DOHH2 (cell line): ENCODE measurements around the gene DLEC1.
"Not testable (repeated sequence)": the region's sequence is repeated elsewhere in the genome, so short reads cannot be mapped to it uniquely, and the experiment has no call there.

ENCODE experiments used
- H3F3A ChIP-seq: fragments of 200-600 bp; sonication (generic), shearing (Covaris generic); 2 replicates; pipeline ENCODE4 v1.6.0; 2016; ENCODE audit warnings: antibody characterized with exemption, mild to moderate bottlenecking; ENCODE audit not compliant: control insufficient read depth, insufficient read depth
- H3K27ac ChIP-seq: fragments of 200-600 bp; sonication (generic); 2 replicates; pipeline ENCODE4 v1.5.1; 2014; ENCODE audit warnings: low read depth, mild to moderate bottlenecking, low read length, moderate library complexity
- H3K27me3 ChIP-seq: fragments of 200-600 bp; sonication (generic); 2 replicates; pipeline ENCODE4 v1.6.1; 2014; ENCODE audit warnings: mild to moderate bottlenecking, low read length, mixed read lengths; ENCODE audit not compliant: control insufficient read depth
- H3K36me3 ChIP-seq: fragments of 200-600 bp; sonication (generic); 2 replicates; pipeline ENCODE4 v1.6.1; 2014; ENCODE audit warnings: mild to moderate bottlenecking, low read length, moderate library complexity, mixed read lengths; ENCODE audit not compliant: control insufficient read depth
- H3K4me1 ChIP-seq: fragments of 200-600 bp; sonication (generic); 2 replicates; pipeline ENCODE4 v1.6.1; 2014; ENCODE audit warnings: mild to moderate bottlenecking, low read length, mixed read lengths; ENCODE audit not compliant: control insufficient read depth
- H3K4me2 ChIP-seq: fragments of 200-600 bp; sonication (generic); 2 replicates; pipeline ENCODE4 v1.6.0; 2014; ENCODE audit warnings: mild to moderate bottlenecking, low read length, moderate library complexity
- H3K4me3 ChIP-seq: fragments of 200-600 bp; sonication (generic); 2 replicates; pipeline ENCODE4 v1.5.1; 2014; ENCODE audit warnings: mild to moderate bottlenecking, low read length, mixed read lengths
- H3K79me2 ChIP-seq: fragments of 200-600 bp; sonication (generic); 2 replicates; pipeline ENCODE4 v1.6.1; 2014; ENCODE audit warnings: mild to moderate bottlenecking, low read length, mixed read lengths; ENCODE audit not compliant: control insufficient read depth
- H3K9me2 ChIP-seq: fragments of 200-600 bp; sonication (generic); replicated peaks from 2 replicates; pipeline ENCODE4 v1.6.1; 2014; ENCODE audit warnings: mild to moderate bottlenecking, low read length, mixed read lengths; ENCODE audit not compliant: control insufficient read depth
- H3K9me3 ChIP-seq: fragments of 200-600 bp; sonication (generic); 2 replicates; pipeline ENCODE4 v1.6.1; 2014; ENCODE audit warnings: antibody characterized with exemption, low read length, mixed read lengths; ENCODE audit not compliant: control insufficient read depth, insufficient read depth
- H4K20me1 ChIP-seq: fragments of 200-600 bp; sonication (generic); 2 replicates; pipeline ENCODE4 v1.6.0; 2014; ENCODE audit warnings: low read depth, mild to moderate bottlenecking, antibody characterized with exemption, low read length, moderate library complexity; ENCODE audit not compliant: control insufficient read depth, insufficient read depth
- EZH2phosphoT487 ChIP-seq: fragments of 200-600 bp; sonication (generic); IDR thresholded peaks from 2 replicates; pipeline ENCODE4 v1.6.1; 2017; ENCODE audit warnings: borderline replicate concordance, mild to moderate bottlenecking, antibody characterized with exemption, low read length, moderate library complexity, mixed read lengths
- TF ChIP-seq, protein P1 (sequence below): fragments of 200-600 bp; sonication (generic); IDR thresholded peaks from one replicate; pipeline ENCODE4 v1.5.1; 2014; ENCODE audit warnings: antibody characterized with exemption, mild to moderate bottlenecking, low read depth, low read length; ENCODE audit not compliant: poor library complexity, severe bottlenecking

Gene DLEC1

DNA sequence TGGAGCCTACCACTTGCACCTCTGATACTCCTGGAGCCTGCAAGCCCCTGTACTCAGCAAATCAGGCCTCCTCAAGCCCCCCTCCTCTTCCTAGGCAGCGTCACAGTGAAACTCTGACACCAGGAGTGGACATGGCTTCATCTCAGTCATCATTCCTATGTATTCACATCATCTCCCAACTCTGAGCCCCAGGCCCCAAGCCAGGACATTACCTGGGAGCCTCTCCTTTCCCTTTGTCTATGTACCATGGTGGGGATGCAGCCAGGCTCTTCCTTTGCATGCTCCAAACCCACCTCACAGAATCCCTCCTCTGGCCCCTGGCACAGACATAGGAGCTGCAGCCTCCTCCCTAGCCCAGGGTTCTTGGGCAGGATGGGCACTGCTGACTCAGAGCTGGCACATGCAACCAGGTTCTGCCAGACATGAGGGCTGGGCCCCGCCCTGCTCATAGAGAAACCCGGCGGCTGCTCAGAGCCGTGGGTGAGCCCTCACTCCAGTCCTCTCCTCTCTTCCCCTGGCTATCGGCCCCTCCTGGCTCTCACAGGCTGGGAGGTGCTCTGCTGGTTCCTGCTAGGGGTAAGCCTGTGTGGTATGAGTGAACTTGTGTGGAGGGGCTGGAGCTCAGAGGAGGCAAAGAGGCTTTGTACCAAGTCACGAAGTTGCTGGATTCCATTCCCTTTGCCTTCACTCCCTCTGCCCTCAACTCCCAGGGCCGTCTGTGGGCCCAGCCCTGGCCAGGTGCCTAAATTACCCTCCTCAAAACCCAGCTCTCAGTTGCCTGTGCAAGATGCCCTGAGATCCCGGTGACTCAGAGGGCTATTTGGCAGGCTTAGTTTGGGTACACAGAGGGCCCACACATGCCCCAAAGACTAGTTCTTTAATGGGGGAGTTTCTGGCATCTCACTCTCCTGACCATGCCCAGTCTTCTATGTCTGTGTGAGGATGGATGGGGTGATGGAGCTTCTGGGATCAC is 7.7 kb upstream of the DLEC1 start:
- H3K9me2 ChIP-seq, result no peaks in the 10 kb centered on the region
- H4K20me1 ChIP-seq, result no peaks in the 10 kb centered on the region
- H3K9me3 ChIP-seq, result no peaks in the 10 kb centered on the region
- H3K79me2 ChIP-seq, result no peaks in the 10 kb centered on the region
- no peaks in the 10 kb centered on the region for H3F3A ChIP-seq
- TF ChIP-seq, protein P1, sequence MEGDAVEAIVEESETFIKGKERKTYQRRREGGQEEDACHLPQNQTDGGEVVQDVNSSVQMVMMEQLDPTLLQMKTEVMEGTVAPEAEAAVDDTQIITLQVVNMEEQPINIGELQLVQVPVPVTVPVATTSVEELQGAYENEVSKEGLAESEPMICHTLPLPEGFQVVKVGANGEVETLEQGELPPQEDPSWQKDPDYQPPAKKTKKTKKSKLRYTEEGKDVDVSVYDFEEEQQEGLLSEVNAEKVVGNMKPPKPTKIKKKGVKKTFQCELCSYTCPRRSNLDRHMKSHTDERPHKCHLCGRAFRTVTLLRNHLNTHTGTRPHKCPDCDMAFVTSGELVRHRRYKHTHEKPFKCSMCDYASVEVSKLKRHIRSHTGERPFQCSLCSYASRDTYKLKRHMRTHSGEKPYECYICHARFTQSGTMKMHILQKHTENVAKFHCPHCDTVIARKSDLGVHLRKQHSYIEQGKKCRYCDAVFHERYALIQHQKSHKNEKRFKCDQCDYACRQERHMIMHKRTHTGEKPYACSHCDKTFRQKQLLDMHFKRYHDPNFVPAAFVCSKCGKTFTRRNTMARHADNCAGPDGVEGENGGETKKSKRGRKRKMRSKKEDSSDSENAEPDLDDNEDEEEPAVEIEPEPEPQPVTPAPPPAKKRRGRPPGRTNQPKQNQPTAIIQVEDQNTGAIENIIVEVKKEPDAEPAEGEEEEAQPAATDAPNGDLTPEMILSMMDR, result no peak
- no peak for TF ChIP-seq EZH2phosphoT487
- H3K4me2 ChIP-seq, result no peak overlapping the region
- H3K4me3 ChIP-seq, result no peak overlapping the region
- H3K4me1 ChIP-seq, result no peaks in the 10 kb centered on the region
- no peaks in the 10 kb centered on the region for H3K36me3 ChIP-seq
- peaks cover 32% of the 10 kb centered on the region for H3K27me3 ChIP-seq
- H3K27ac ChIP-seq, result no peak overlapping the region

DNA sequence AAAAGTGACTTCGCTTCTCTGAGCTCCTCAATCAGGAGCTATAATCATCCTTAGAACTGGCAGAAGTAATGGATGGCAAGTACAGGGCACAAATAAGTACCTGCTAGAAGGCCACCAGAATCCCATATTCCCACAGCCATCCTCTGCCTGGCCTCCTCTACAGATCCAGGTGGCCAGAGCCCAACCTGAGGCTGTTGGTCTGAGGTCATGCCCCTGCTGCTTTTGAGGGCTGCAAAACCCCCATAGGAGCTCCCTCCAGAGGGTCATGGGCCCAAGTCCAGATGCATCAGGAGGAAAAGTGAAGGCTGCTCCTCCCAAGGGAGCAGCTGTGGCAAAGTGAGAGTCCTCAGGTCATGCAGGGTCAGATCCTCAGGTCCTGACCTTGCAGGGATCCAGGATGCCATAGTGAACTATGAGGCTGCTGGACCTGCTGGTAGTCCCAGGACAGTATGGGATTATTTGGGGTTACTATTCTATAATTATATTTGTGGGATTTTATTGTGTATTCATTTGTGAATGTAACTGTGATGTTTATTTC is 6.6 kb upstream of the DLEC1 start:
- Histone ChIP-seq H3K9me2 (no peaks in the 10 kb centered on the region), H3K4me1 (no peaks in the 10 kb centered on the region), H3K4me2 (no peak overlapping the region), H3K9me3 (no peaks in the 10 kb centered on the region), H3K36me3 (no peaks in the 10 kb centered on the region), H4K20me1 (no peaks in the 10 kb centered on the region), H3K4me3 (no peak overlapping the region), H3F3A (no peaks in the 10 kb centered on the region), H3K79me2 (no peaks in the 10 kb centered on the region), H3K27ac (no peak overlapping the region), H3K27me3 (peaks cover 29% of the 10 kb centered on the region)
- TF ChIP-seq, protein P1, result no peak

DNA sequence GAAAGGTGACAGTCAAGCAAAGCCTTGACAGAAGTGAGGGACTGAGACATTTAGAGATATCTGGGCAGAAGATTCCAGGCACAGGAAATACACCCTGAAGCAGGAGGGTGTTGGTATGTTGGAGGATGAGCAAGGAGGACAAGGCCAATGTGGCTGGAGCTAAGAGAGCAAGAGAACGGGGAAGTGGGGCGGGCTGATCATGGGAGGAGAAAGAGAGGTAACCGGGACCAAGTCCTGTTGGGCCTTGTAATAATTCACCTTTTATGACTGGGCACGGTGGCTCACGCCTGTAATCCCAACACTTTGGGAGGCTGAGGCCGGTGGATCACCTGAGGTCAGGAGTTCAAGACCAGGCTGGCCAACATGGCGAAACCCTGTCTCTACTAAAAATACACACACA is 5.4 kb upstream of the DLEC1 start:
- not testable (repeated sequence) for H3K79me2 ChIP-seq, H3K36me3 ChIP-seq, H3K9me2 ChIP-seq, H4K20me1 ChIP-seq, H3F3A ChIP-seq, H3K27ac ChIP-seq, H3K4me2 ChIP-seq, H3K9me3 ChIP-seq, H3K4me1 ChIP-seq, H3K4me3 ChIP-seq
- H3K27me3 ChIP-seq, result peaks cover 27% of the 10 kb centered on the region

DNA sequence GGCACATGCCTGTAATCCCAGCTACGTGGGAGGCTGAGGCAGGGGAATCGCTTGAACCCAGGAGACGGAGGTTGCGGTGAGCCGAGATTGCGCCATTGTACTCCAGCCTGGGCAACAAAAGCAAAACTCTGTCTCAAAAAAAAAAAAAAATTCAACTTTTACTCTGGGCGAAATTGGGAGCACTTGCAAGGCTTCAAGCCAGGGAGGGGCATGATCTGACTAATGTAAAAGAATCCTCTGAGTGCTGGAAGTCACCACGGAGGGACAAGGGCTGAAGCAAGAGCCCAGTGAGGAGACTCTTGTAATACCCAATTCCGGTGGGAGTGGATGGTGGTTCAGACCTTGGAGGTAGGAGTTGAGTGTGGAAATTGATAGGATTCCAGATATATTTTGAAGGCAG is 4.7 kb upstream of the DLEC1 start:
- not testable (repeated sequence) for H3K79me2 ChIP-seq, H3K9me2 ChIP-seq, H3K4me3 ChIP-seq, H3K4me2 ChIP-seq, H3K27ac ChIP-seq, H3K36me3 ChIP-seq, H3K9me3 ChIP-seq, H3K4me1 ChIP-seq, H4K20me1 ChIP-seq, H3F3A ChIP-seq
- H3K27me3 ChIP-seq, result peaks cover 35% of the 10 kb centered on the region
